T-cell (primary cell): ENCODE data around the gene STX18. TPM values are rescaled to one million over a fixed set of nuclear protein-coding genes. Genes with fewer than 3 reads are reported as not detected.
A peak's percentile ranks its signal among the peaks of the same experiment; 100 is the strongest.

Experiments used
- ATAC-seq, 4 experiments: fragments of 200-7000 bp in 3 of 4; fragments of 150-1000 bp in 1 of 4; cut with Tn5 transposase; replicated peaks in 1 of 4; 1 replicate in 3 of 4; 2 replicates in 1 of 4; pipeline ENCODE4 v1.10.0; 2021; ENCODE audit warnings: moderate library complexity in 3 of 4, mild to moderate bottlenecking in 2 of 4, moderate number of reproducible peaks in 1 of 4
- CTCF ChIA-PET, 2 donors: fragments of 300-600 bp; sonication (Branson Sonifier 250); formaldehyde crosslinking; loops; one replicate each; lab custom pipeline; 2022; ENCODE audit warnings: antibody characterized with exemption in 2 of 2; lab: Charles Lee
- POLR2A ChIA-PET, 2 donors: fragments of 300-600 bp; sonication (Branson Sonifier 250); formaldehyde crosslinking; loops; one replicate each; lab custom pipeline; 2022; ENCODE audit warnings: antibody characterized with exemption in 2 of 2; lab: Charles Lee
- DNase-seq, 35 experiments: peaks; one replicate each; pipeline versions ENCODE4 v3.0.0 to v3.0.0-alpha.2; 2013 to 2023
- H3K27ac ChIP-seq: one replicate; pipeline ENCODE4 v1.5.1; 2013; ENCODE audit warnings: low read length
- H3K27me3 ChIP-seq, 2 experiments: replicated peaks in 1 of 2; 1 replicate in 1 of 2; 2 replicates in 1 of 2; pipeline versions ENCODE4 v1.6.1 to v1.7.0; 2013; ENCODE audit warnings: low read length in 1 of 2, mixed read lengths in 1 of 2; ENCODE audit not compliant: control insufficient read depth in 2 of 2, insufficient read depth in 2 of 2; ENCODE audit errors: extremely low read depth in 1 of 2
- H3K36me3 ChIP-seq, 2 donors: 1 replicate in 1 of 2; 2 replicates in 1 of 2; pipeline versions ENCODE4 v1.6.1 to v1.7.0; 2013; ENCODE audit warnings: low read length in 1 of 2; ENCODE audit not compliant: control insufficient read depth in 2 of 2, insufficient read depth in 1 of 2; ENCODE audit errors: extremely low read depth in 1 of 2
- H3K4me1 ChIP-seq, 2 experiments: 1 replicate in 1 of 2; 2 replicates in 1 of 2; pipeline versions ENCODE4 v1.6.1 to v1.7.0; 2013; ENCODE audit warnings: low read length in 2 of 2, mixed read lengths in 1 of 2; ENCODE audit not compliant: insufficient read depth in 2 of 2, control insufficient read depth in 1 of 2; ENCODE audit errors: extremely low read depth in 1 of 2
- H3K4me3 ChIP-seq, 2 donors: 1 replicate in 1 of 2; 2 replicates in 1 of 2; pipeline versions ENCODE4 v1.5.1 to v1.7.0; 2013; ENCODE audit warnings: mild to moderate bottlenecking in 2 of 2, low read length in 1 of 2, moderate library complexity in 1 of 2; ENCODE audit not compliant: control insufficient read depth in 1 of 2; ENCODE audit errors: extremely low read depth in 1 of 2
- H3K9me3 ChIP-seq: 2 replicates; pipeline ENCODE4 v1.7.0; 2013
- H3K27ac Mint-ChIP-seq, 2 donors: one replicate each; pipeline ENCODE4 v1.8.0; 2020 to 2021; ENCODE audit warnings: mild to moderate bottlenecking in 2 of 2, mixed read lengths in 2 of 2
- H3K27me3 Mint-ChIP-seq, 2 donors: one replicate each; pipeline ENCODE4 v1.8.0; 2021 to 2022; ENCODE audit warnings: mixed read lengths in 2 of 2
- H3K36me3 Mint-ChIP-seq: one replicate; pipeline ENCODE4 v1.8.0; 2021; ENCODE audit warnings: mixed read lengths
- H3K4me1 Mint-ChIP-seq, 3 donors: one replicate each; pipeline ENCODE4 v1.8.0; 2020 to 2022; ENCODE audit warnings: mixed read lengths in 3 of 3, mild to moderate bottlenecking in 1 of 3
- H3K4me3 Mint-ChIP-seq, 3 donors: one replicate each; pipeline ENCODE4 v1.8.0; 2020 to 2022; ENCODE audit warnings: mild to moderate bottlenecking in 3 of 3, mixed read lengths in 3 of 3, moderate library complexity in 3 of 3
- H3K9me3 Mint-ChIP-seq, 3 donors: one replicate each; pipeline ENCODE4 v1.8.0; 2020 to 2022; ENCODE audit warnings: mixed read lengths in 3 of 3
- WGBS: methylation state at CpG from one replicate; pipeline ENCODE4 v1.1.5; 2013; ENCODE audit warnings: missing lambda C conversion rate; ENCODE audit not compliant: insufficient coverage; 5-methylcytosine and 5-hydroxymethylcytosine counted together
- total RNA-seq, 35 experiments: library from RNA in 6 of 35; stranded (reverse) in 6 of 35; fragments of 120-200 nt in 1 of 35; gene quantifications; one replicate each; pipeline versions ENCODE4 v1.2.1 to v1.2.4 and lab custom pipeline; 2013 to 2026

The STX18 gene
- total RNA-seq, 5 donors from 2014 or later (not counting 1 experiment from before 2014, with no cell fraction given), result 19.7 to 24.2 (median 22.3) TPM

DNA sequence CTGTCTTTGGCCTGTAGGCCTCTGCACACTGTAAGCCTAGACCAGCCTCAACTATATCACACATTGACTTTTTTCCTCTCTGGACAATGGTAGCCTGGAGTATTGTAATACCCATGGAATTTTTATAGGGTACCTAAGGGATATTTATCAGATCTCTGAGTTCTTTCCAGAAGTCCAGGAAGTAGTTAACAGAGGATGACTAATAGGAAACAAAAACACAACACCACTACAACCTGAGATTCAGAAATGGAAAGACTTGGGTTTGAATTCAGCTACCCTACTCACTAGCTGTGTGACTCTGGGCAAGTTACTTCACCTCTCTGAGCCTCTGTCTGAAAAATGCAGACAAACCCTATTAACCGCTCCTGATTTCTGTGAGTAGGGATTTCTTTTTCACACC, 7.7 kb upstream of the STX18 start:
- Mint-ChIP-seq H3K4me3 (no peak overlapping the region), H3K4me1 (peaks cover 0 to 10% (median 7%) of the 10 kb centered on the region in 3 donors), H3K36me3 (peaks cover 81% of the 10 kb centered on the region), H3K27ac (no peak overlapping the region), H3K27me3 (no peaks in the 10 kb centered on the region), H3K9me3 (peaks cover 0 to 6% (median 2%) of the 10 kb centered on the region in 3 donors)
- ChIA-PET POLR2A (no interaction called here), CTCF (interaction anchor here in 1 of 2 donors (0.7 kb wide), 1 partner anchor 10 kb away, joined by 3 read pairs; no protein-coding TSS in a partner anchor)
- no peak for DNase-seq
- Histone ChIP-seq H3K9me3 (no peaks in the 10 kb centered on the region), H3K4me3 (no peak overlapping the region), H3K27me3 (no peaks in the 10 kb centered on the region), H3K36me3 (peaks cover 7 to 11% of the 10 kb centered on the region in 2 donors), H3K27ac (no peak overlapping the region), H3K4me1 (no peaks in the 10 kb centered on the region)
- no peak for ATAC-seq
- WGBS, result no CpG with 5 or more reads among the region's 1 CpG

DNA sequence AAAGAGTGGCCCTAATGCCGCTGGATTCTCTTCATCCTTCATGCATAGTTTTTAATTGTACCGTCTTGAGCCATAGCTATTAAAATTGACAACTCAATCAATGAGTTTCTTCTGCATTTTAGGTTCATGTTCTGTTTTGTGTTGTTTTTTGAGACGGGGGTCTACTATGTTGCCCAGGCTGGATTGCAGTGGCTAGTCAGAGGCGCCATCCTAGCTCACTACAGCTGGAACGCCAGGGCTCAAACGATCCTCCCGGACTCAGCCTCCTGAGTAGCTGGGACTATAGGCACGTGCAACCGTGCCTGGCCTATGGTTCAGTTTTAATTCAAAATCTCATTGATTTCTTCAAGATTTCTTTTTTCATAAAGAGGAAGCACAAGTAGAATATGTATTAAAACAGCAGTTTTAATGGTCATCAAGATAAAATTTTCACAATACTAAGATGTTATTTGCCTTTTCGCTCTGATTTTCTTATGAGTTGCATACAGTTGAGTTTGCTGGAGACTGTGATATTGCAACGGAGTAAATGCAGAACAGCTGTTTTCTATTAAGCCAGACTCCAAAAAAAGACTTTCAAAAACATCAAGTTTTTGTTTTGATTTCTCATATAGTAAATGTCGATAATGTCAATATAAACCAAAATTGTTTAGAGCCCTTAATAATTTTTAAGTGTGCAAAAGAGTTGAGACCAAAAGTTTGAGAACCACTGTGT, 1.1 kb upstream of the STX18 start:
- WGBS, result 80% methylated on average over 1 of the region's 12 CpGs
- H3K4me3 ChIP-seq, result peak overlapping the region; percentile 85 to 97
- no peaks in the 10 kb centered on the region for H3K9me3 ChIP-seq
- no peak for DNase-seq
- peak overlapping the region; percentile 59 for H3K27ac ChIP-seq
- Mint-ChIP-seq H3K27me3 (no peaks in the 10 kb centered on the region), H3K27ac (peak overlapping the region; percentile 96), H3K4me1 (peaks cover 52 to 62% (median 59%) of the 10 kb centered on the region in 3 donors), H3K9me3 (no peaks in the 10 kb centered on the region), H3K36me3 (peaks cover 27% of the 10 kb centered on the region), H3K4me3 (peak overlapping the region; percentile 98 to 99 (median 98))
- POLR2A ChIA-PET, result interaction anchor here in 1 of 2 donors (1.0 to 1.1 kb wide), 3 partner anchors 20 to 32 kb away, joined by 3 to 6 read pairs (median 4); no protein-coding TSS in a partner anchor
- peaks cover 0 to 2% of the 10 kb centered on the region in 2 donors for H3K36me3 ChIP-seq
- ATAC-seq, result no peak
- CTCF ChIA-PET, result interaction anchor here in 1 of 2 donors (1.2 to 1.7 kb wide), 3 partner anchors 18 to 40 kb away, joined by 4 to 7 read pairs (median 4); no protein-coding TSS in a partner anchor
- H3K4me1 ChIP-seq, result peaks cover 21 to 25% of the 10 kb centered on the region in 2 experiments
- no peaks in the 10 kb centered on the region for H3K27me3 ChIP-seq

DNA sequence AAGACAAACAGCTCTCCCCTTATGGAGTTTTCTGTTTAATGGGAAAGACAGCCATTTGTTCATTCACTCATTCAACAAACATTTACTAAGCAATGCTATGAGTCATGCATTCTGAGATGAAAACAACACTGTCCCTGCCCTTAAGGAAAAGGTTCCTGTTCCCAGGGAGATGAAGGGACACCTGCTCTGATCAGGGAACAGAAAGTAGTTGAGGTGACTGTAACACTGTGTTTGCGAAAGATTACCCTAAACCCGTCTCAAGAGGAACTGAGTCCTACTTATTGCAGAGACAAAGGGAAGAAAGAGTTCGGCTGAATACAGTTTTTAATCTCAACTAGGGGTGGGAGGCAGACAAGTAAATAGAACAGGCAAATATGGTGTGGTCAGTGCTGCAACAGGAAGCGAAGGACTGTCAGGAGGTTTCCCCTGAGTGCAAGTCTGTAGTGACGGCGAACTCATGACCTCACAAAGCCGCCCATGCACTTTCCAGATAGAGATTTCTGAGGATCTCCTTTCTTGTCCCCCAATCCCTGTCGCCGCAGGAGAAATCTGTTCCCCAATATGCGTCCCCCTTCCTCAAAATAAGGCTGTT, 712 bp downstream of the STX18 start:
- POLR2A ChIA-PET, result interaction anchor here in 1 of 2 donors (0.6 to 0.7 kb wide), 2 partner anchors 39 to 222 kb away, joined by 3 read pairs; no protein-coding TSS in a partner anchor
- H3K27ac ChIP-seq, result peak overlapping the region; percentile 59
- Mint-ChIP-seq H3K36me3 (peaks cover 18% of the 10 kb centered on the region), H3K27me3 (no peaks in the 10 kb centered on the region), H3K4me3 (peak overlapping the region; percentile 98 to 99 (median 98)), H3K9me3 (no peaks in the 10 kb centered on the region), H3K27ac (peak overlapping the region; percentile 63 to 96), H3K4me1 (peaks cover 69 to 73% (median 70%) of the 10 kb centered on the region in 3 donors)
- WGBS, result 12% methylated on average over 3 of the region's 10 CpGs
- peak overlapping the region; percentile 85 to 97 for H3K4me3 ChIP-seq
- H3K27me3 ChIP-seq, result no peaks in the 10 kb centered on the region
- ATAC-seq (peak in 2 of 4 experiments; percentile 5 to 9), DNase-seq (peak in 13 of 35 experiments; percentile 1 to 35 (median 7))
- H3K9me3 ChIP-seq, result no peaks in the 10 kb centered on the region
- H3K36me3 ChIP-seq, result no peaks in the 10 kb centered on the region
- H3K4me1 ChIP-seq, result peaks cover 21 to 25% of the 10 kb centered on the region in 2 experiments
- CTCF ChIA-PET, result interaction anchor here (0.6 to 1.7 kb wide), 3 partner anchors 20 to 123 kb away, joined by 4 to 9 read pairs (median 7); no protein-coding TSS in a partner anchor

DNA sequence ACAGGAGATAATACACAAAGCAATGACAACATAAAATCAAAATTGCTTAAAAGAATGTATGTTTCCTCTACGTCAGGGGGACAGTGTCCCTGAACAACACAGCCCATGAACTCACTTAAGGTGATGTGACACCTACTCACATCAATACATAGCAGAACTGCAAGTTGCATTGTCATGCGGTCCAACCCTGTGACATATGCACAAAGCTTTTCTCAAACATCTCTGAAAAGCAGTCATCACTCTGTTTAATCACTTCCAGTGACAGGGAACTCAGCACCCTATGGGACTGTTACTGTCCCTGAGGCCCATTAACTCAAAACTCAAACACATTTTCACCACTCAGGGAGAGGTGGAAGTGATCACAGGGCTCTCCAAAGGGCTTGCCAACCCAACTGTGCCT, 2.4 kb downstream of the STX18 start:
- 71% methylated on average over 1 of the region's 2 CpGs for WGBS
- Histone ChIP-seq H3K4me1 (peaks cover 21 to 25% of the 10 kb centered on the region in 2 experiments), H3K27me3 (no peaks in the 10 kb centered on the region), H3K9me3 (no peaks in the 10 kb centered on the region), H3K27ac (no peak overlapping the region), H3K4me3 (no peak overlapping the region), H3K36me3 (no peaks in the 10 kb centered on the region)
- Mint-ChIP-seq H3K4me1 (peaks cover 77 to 86% (median 78%) of the 10 kb centered on the region in 3 donors), H3K36me3 (peaks cover 2% of the 10 kb centered on the region), H3K9me3 (no peaks in the 10 kb centered on the region), H3K4me3 (peak overlapping the region in 2 of 3 donors; percentile 9 to 99), H3K27ac (no peak overlapping the region), H3K27me3 (no peaks in the 10 kb centered on the region)
- DNase-seq (no peak), ATAC-seq (no peak)
- POLR2A ChIA-PET, result no interaction called here
- CTCF ChIA-PET, result interaction anchor here in 1 of 2 donors (0.9 kb wide), 1 partner anchor 9 kb away, joined by 3 read pairs; no protein-coding TSS in a partner anchor

DNA sequence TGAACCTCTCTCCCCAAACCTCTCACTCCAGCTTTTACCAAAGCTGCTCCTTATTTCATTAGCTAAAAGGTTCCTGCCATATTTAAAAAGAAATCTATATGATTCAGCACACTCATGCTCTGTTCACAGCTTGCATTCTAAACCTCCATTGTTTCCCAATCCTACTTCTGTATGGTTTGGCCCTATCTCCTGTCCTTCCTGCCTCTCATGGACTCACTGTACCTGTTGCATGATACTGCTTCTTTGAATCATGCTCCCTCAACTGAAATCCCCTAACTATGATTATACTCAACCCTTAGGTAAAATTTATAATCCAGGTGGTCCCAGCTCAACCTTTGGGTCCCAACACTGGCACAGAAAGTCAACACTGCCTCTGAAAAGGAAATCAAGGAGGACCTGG, 6.3 kb downstream of the STX18 start:
- POLR2A ChIA-PET, result no interaction called here
- H3K27ac ChIP-seq, result no peak overlapping the region
- CTCF ChIA-PET, result no interaction called here
- Mint-ChIP-seq H3K9me3 (no peaks in the 10 kb centered on the region), H3K27ac (no peak overlapping the region), H3K27me3 (no peaks in the 10 kb centered on the region), H3K4me1 (peaks cover 53 to 64% (median 59%) of the 10 kb centered on the region in 3 donors), H3K36me3 (peaks cover 7% of the 10 kb centered on the region), H3K4me3 (no peak overlapping the region)
- peaks cover 0 to 5% of the 10 kb centered on the region in 2 donors for H3K36me3 ChIP-seq
- ATAC-seq, result no peak
- H3K4me1 ChIP-seq, result peaks cover 6 to 11% of the 10 kb centered on the region in 2 experiments
- H3K4me3 ChIP-seq, result no peak overlapping the region
- DNase-seq, result no peak
- H3K9me3 ChIP-seq, result no peaks in the 10 kb centered on the region
- no peaks in the 10 kb centered on the region for H3K27me3 ChIP-seq

DNA sequence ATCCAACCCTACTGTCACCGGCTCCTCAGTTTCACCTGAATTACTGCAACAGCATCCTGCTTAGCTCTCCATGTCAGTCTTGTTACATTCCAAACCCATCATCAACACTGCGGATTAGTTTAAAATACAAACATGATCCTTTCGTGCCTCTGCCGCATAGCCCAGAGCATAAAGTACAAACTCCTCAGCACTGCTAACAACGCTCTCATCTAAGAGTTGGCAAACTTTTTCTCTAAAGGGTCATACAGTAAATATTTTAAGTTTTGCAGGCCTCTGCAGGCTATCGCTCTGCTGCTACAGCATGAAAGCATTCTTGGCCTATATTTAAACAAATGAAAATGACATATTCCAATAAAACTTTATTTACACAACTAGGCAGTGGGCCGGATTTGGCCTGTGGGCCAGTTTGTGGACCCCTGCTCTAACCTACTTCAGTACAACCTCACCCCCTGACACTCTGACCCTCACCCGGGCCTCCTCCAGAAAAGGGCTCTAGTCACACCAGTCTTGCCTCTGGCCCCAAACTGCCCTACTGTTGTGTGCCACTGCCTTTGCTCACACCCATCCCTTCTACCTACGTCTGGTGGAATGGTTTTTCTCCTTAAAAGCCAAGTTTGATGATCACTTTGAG, 7.2 kb downstream of the STX18 start:
- Mint-ChIP-seq H3K27me3 (no peaks in the 10 kb centered on the region), H3K9me3 (no peaks in the 10 kb centered on the region), H3K36me3 (peaks cover 7% of the 10 kb centered on the region), H3K4me1 (peaks cover 43 to 55% (median 50%) of the 10 kb centered on the region in 3 donors), H3K27ac (no peak overlapping the region), H3K4me3 (no peak overlapping the region)
- Histone ChIP-seq H3K9me3 (no peaks in the 10 kb centered on the region), H3K27me3 (no peaks in the 10 kb centered on the region), H3K36me3 (peaks cover 0 to 5% of the 10 kb centered on the region in 2 donors), H3K4me1 (peaks cover 0 to 3% of the 10 kb centered on the region in 2 experiments), H3K27ac (no peak overlapping the region), H3K4me3 (no peak overlapping the region)
- 96% methylated on average over 7 of the region's 9 CpGs for WGBS
- ChIA-PET CTCF (no interaction called here), POLR2A (no interaction called here)
- DNase-seq, result no peak
- no peak for ATAC-seq
